ENCODE data around the gene P4HA1.

GRCh38 chr10:73083221-73083620 lies 13.4 kb downstream of the P4HA1 start:
- no peak for TF ChIP-seq JUN (IDR thresholded peaks at IDR 0.05; ENCODE audit: borderline replicate concordance, low read depth, low read length)
- TF ChIP-seq JUN (CRISPR knock-in tag; IDR thresholded peaks at IDR 0.05; ENCODE audit: borderline replicate concordance), result no peak
- TF ChIP-seq HLTF (IDR thresholded peaks at IDR 0.05), result no peak
- TF ChIP-seq KDM1A (IDR thresholded peaks at IDR 0.05), result no peak
- TF ChIP-seq CTCF (IDR thresholded peaks at IDR 0.05 in 2 of 3, conservative IDR thresholded peaks at IDR 0.05 in 1 of 3; ENCODE audit: insufficient read depth in 2 of 3, low read depth in 1 of 3, low read length in 3 of 3), result no peak
- no peak for TF ChIP-seq SPI1 (IDR thresholded peaks at IDR 0.05; ENCODE audit: borderline replicate concordance, low read depth, low read length)
- TF ChIP-seq POLR2A (conservative IDR thresholded peaks at IDR 0.05), result no peak
- no peak for TF ChIP-seq SMARCB1 (IDR thresholded peaks at IDR 0.05; ENCODE audit: insufficient read length, low read depth)
- no peak for TF ChIP-seq HNRNPLL (IDR thresholded peaks at IDR 0.05; ENCODE audit: low read depth, low read length, poor library complexity, severe bottlenecking)
- no peak for TF ChIP-seq POLR2AphosphoS2 (IDR thresholded peaks at IDR 0.05; ENCODE audit: low read length)
- TF ChIP-seq CBX1 (IDR thresholded peaks at IDR 0.05; ENCODE audit: low read depth), result no peak
